ENCODE results near the gene MAP2K7.
"Not testable (repeated sequence)": the region's sequence is repeated elsewhere in the genome, so short reads cannot be mapped to it uniquely, and the experiment has no call there.

MAP2K7 gene

DNA sequence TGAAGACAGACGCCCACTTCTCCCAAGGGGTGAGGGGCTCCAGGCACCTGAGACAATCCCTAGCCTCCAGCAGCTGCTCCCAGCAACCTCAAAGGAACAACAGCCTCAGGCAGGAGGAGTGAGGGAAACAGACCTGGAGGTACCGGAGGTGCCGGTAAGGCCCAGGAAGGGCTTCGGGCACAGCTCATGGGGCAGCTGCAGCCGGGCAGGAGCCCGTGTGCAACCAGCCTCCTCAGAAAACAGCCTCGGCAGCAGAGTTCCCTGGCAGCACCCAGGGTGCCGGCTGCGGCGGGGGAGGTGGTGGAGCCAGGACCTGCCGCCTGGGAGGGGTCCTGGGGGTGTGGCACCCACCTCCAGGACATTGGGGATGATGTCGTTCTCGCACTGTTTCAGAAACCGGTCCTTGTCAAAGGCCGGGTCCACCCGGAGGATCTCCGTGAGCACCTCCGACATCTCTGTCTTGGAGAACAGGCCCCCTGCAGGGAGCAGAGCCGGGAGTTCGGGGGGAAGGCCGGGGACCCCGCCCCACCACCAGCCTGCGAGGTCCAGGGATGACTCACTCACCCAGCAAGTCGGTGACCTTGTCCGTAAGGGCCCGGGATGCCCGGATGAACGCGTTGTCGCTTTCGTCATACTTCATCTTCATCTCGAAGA is 28.7 kb downstream of the MAP2K7 start:
- DNase-seq, result no peak

DNA sequence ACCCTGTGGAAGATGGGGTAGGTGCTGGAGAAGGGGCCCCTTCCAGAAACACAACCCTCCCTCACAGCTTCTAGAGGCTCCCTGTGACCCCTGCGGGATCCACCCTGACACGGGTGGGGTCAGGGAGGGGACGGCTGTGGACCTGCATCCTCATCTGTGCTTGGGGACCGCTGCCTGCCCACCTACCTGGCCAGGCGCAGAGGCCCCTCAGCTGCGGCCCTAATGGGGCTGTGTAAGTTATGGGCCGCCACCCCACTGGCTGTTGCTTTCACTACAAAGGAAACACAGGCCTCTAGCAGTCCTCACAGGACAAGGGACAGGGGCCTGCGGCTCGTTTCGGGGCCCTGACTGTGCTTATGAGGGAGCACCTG is 29.2 kb downstream of the MAP2K7 start:
- no peak for DNase-seq

DNA sequence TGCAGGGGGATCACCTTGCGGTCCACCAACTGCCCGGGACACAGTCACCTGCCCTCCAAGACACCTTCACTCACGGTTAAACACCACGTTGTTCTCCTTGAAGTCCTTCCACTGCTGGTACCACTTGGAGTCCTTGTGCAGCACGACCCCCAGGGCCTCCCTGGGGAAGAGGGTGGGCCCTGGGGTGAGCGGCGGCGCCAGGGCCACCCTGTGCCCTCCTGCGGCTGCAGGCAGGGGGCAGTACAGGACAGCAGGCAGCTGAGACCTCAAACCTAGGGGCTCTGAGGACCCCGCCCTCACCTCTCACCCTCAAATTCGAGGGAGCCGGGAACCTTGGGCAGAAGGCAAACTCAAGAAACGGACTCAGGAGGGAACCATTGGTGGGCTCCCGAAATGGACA is 29.7 kb downstream of the MAP2K7 start:
- DNase-seq, result no peak

DNA sequence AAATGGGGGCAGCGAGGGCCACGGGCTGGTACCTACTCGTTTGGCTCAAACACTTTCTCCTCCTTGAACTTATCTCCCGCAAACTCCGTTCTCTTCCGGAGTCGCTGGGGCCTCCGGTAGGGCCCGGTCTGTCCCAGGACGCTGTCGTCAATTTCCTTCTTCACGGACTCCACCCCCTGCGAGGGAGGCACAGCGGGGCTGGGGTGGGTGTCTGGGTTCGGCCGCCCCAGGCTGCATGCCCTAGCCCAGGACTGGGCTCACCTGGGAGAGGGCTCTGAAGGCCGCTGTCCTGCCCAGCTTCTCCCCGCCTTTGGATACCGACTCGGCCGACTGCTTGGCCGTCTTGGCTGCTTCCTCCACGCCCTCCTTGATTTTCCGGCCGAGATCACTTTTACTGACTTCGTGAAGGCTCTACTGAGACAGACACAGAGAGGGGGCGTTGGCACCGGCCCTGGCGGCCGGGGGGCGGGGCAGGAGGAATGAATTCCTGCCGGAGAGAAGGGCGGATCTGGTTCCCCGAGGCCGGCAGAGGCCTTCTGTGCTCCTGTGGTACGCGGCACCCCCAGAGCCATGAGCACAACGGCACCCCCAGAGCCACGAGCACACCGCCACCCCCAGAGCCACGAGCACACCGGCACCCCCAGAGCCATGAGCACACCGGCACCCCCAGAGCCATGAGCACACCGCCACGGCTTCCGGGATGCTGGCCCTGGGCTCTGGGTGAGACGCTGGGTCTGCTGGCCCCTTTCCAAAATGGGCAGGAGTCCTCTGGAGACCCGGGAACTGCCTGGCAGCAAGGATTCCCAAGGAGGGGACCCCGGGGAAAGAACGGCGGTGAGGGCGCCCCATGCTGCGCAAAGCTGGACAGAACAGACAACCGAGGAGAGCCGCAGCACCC is 30.4 kb downstream of the MAP2K7 start:
- DNase-seq, result no peak

GRCh38 chr19:7934766-7935165 is 31.1 kb downstream of the MAP2K7 start:
- DNase-seq, result no peak

- DNase-seq, result no peak
These were observed 37.2 kb downstream of the MAP2K7 start for GRCh38 chr19:7940841-7941240.

GRCh38 chr19:7941895-7942596 is 38.4 kb downstream of the MAP2K7 start:
- DNase-seq, result no peak

DNA sequence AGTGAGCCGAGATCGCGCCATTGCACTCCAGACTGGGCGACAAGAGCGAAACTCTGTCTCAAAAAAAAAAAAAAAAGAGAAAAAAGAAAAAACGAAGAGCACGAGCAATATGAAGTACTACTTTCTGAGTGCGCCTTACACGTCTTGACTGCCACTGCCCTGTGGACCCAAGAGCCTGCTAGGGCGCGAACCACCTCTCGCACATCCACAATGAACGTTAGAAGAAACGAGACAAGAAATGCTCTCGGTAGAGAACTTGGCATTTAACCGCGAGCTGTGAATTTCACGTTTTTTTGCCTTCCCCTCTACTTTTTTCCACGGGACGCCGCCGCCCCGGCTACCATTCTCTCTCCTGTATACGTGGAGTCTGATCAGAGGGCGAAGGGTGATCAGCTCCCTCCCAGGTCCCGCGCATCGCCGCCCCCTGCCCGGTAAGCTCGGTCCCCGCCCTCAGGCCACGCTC is 39.3 kb downstream of the MAP2K7 start:
- no peak for DNase-seq

DNA sequence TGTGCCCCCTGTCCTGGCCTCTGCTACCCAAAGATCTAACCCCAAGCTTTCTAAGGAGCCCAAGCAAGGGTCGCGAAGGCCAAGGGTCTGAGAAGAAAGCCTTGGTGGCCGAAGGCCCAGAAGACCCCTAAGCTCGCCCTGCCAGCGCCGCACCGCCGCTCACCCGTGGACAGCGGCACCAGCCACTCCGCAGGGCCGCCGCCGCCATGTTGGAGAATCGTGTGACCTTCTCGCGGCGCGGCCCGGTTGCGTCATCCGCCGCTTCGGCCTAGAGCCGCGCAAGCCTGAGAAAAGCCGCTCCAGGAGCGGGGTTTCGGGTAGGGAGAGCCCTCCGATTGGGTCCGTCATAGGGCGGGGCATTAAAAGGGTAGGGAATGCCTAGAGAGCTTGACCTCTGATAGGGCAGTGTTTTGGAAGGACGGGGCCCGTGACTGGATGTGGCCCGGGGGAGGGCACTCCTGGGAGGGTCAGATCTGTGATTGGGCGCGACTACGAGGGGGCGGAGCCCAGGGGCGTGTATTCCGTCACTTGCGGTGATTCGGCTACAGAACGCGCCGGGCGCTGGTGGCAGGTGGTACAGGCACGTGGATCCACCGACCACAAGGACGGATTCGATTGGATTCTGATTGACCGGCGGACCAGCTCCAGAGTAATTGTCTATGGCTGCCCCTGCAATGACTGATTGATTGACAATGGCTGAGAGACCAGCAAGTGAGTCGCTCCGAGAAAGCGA is 39.9 kb downstream of the MAP2K7 start, which contains the start of gene TIMM44:
TIMM44 (minus strand) TSS at position 223 of the 733 bp plus-strand sequence; CDS start at position 208, 15 bp downstream.
- peak; percentile 100 for DNase-seq

- peak; percentile 94 for DNase-seq
These were observed 40.6 kb downstream of the MAP2K7 start for GRCh38 chr19:7944177-7944761.

DNA sequence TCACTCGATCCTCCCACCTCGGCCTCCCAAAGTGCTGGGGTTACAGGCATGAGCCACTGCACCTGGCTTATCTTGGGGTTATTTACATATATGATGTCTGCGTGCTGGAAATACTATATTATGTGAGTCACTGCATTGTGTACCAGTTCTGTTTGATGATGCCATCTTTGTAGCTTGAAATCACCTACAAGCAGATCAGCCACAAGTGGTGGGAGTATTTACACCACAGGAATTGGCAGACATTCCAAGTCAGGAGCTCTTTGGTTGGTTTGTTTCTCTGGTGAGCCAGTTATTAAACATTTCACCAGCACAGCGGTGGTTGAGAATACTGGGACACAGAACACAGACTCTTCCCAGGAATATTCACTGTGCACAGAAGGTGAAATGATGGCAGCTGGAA is 44.3 kb downstream of the MAP2K7 start:
- DNase-seq, result no peak

GRCh38 chr19:7953060-7953459 is 49.4 kb downstream of the MAP2K7 start:
- no peak for DNase-seq

- DNase-seq, result no peak
These were observed 49.9 kb downstream of the MAP2K7 start for GRCh38 chr19:7953576-7953975.

- DNase-seq, result no peak
These were observed 52.0 kb downstream of the MAP2K7 start for GRCh38 chr19:7955696-7956095.

DNA sequence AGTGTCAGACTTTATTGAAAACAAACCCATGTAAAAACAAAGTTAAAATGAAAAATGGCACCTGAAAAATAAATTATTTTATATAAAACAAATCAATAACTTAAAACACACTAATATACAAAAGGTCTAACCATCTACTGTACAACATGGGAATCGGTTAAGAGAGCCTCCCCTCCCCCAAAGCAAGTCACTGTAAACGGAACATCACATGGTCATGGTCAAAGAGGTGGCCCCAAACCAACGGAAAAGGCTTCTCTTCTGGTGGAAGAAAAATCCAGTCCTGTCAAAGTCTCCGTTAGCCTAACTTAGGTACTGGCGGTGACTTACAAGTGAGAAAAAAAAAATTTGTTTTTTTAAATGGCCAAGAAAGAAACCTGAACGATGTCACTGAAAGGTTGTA is 55.5 kb downstream of the MAP2K7 start:
- peak; percentile 31 for DNase-seq

- DNase-seq, result not testable (repeated sequence)
These were observed 57.4 kb downstream of the MAP2K7 start for GRCh38 chr19:7961082-7961481.

DNA sequence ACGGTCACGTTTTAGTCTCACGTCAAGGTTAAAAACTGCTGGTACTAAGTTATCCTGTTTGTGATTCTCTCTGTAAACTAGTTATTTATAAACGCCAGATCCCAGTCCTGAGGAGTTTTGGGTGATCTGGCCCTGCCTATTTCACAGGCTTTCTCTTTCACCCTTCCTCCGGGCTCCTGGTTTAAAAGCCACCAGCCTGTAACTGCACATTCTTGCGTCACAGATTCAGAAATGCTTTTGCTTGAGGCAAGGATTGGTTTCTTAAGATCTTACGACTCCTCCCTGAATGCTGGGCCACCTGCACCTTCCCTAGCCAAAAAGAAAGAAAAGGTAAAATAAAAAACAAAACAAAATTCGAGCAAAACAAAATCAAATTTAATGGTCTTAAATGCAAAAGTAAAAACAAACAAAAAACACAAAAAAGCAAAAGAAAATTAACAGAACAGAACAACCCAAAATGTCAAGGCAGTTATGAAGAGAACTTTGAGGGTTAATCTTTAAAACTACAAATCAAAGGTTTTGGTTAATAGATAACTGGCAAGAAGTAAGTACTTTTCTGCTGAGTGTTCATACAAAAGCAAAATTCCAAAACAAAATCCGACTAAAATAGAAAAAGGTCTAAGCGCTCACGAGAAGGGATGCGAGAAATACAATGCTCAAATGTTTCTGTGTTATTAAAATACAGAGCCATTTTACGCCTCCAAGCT is 58.4 kb downstream of the MAP2K7 start:
- DNase-seq, result no peak

DNA sequence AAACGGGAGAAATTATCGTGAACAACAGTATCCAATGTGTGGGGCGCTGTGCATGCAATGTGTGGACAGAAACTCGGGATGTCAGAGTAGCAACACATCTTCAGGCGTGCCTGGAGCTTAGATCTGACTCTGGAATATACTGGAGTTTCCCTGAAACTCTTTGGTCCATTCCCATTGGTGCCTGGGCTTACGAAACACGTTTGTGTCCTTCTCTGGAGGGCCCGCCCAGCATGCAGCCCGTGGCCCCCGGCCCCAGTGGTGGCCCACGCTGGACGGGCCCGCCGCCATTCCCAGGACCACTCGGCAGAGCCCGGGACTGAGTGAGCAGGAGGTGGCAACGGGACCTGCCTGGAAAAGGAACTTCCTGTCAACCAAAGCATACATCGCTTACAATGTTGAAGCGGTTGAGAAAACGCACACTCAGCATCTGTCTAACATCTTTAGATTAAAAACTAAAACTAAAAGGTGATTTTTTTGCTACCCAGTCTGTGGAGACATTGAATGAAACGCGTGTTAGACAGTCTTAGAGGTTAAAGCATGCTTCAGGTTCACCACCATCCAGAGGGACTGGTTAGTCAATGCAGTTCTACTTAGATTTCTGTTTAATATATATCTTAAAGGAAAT is 59.1 kb downstream of the MAP2K7 start:
- DNase-seq, result no peak

GRCh38 chr19:7963566-7963965 is 59.9 kb downstream of the MAP2K7 start:
- no peak for DNase-seq
